HUES6 (cell line): ENCODE data around the gene GINS1.
A peak's percentile ranks its signal among the peaks of the same experiment; 100 is the strongest.

Experiments
- H3K27ac ChIP-seq: 2 replicates; pipeline ENCODE4 v1.7.0; 2013; ENCODE audit warnings: low read depth, mild to moderate bottlenecking, low read length, inconsistent platforms
- H3K27me3 ChIP-seq: 2 replicates; pipeline ENCODE4 v1.6.1; 2013; ENCODE audit warnings: low read length; ENCODE audit not compliant: control insufficient read depth, insufficient read depth
- H3K36me3 ChIP-seq: 2 replicates; pipeline ENCODE4 v1.6.1; 2013; ENCODE audit warnings: low read length; ENCODE audit not compliant: control insufficient read depth, insufficient read depth
- H3K4me1 ChIP-seq: 2 replicates; pipeline ENCODE4 v1.6.1; 2013; ENCODE audit warnings: low read length; ENCODE audit not compliant: control insufficient read depth, insufficient read depth
- H3K4me3 ChIP-seq: 2 replicates; pipeline ENCODE4 v1.5.1; 2013; ENCODE audit warnings: low read depth, low read length
- H3K9ac ChIP-seq: one replicate; pipeline ENCODE4 v1.6.1; 2013; ENCODE audit warnings: mild to moderate bottlenecking, low read length
- H3K9me3 ChIP-seq: 2 replicates; pipeline ENCODE4 v1.6.1; 2013; ENCODE audit warnings: low read depth, low read length; ENCODE audit not compliant: control insufficient read depth, insufficient read depth

The GINS1 gene

GRCh38 chr20:25407311-25408169 is at the start of gene GINS1:
Gene GINS1 (plus strand): TSS chr20:25407673. CDS start chr20:25407821, 148 bp downstream.
- H3K36me3 ChIP-seq, result peaks cover 13% of the 10 kb centered on the region
- no peaks in the 10 kb centered on the region for H3K27me3 ChIP-seq
- peak within 1 kb of the TSS; percentile 100 for H3K9ac ChIP-seq
- H3K4me1 ChIP-seq, result peaks cover 6% of the 10 kb centered on the region
- H3K9me3 ChIP-seq, result peaks cover 23% of the 10 kb centered on the region
- H3K27ac ChIP-seq, result peak within 1 kb of the TSS; percentile 97
- peak within 1 kb of the TSS; percentile 96 for H3K4me3 ChIP-seq

GRCh38 chr20:25360631-25361286 is 46.7 kb upstream of the GINS1 start:
- H3K27ac ChIP-seq, result 0 out of 2 replicates have a peak overlapping the region, but pooled peaks have one; percentile 6
- H3K9me3 ChIP-seq, result peaks cover 7% of the 10 kb centered on the region
- no peaks in the 10 kb centered on the region for H3K36me3 ChIP-seq
- peaks cover 31% of the 10 kb centered on the region for H3K4me1 ChIP-seq
- no peak overlapping the region for H3K4me3 ChIP-seq
- no peak overlapping the region for H3K9ac ChIP-seq
- no peaks in the 10 kb centered on the region for H3K27me3 ChIP-seq

- Histone ChIP-seq H3K4me1 (peaks cover 25% of the 10 kb centered on the region), H3K36me3 (no peaks in the 10 kb centered on the region), H3K27ac (0 out of 2 replicates have a peak overlapping the region, but pooled peaks have one; percentile 6), H3K9me3 (peaks cover 7% of the 10 kb centered on the region), H3K27me3 (no peaks in the 10 kb centered on the region), H3K9ac (no peak overlapping the region), H3K4me3 (no peak overlapping the region)
Measured at GRCh38 chr20:25361287-25361683, 46.2 kb upstream of the GINS1 start.

GRCh38 chr20:25364180-25364788 is 43.2 kb upstream of the GINS1 start:
- Histone ChIP-seq H3K36me3 (no peaks in the 10 kb centered on the region), H3K27ac (no peak overlapping the region), H3K4me1 (peaks cover 6% of the 10 kb centered on the region; the same call in 1 of the 2 replicates), H3K9me3 (peaks cover 7% of the 10 kb centered on the region), H3K27me3 (no peaks in the 10 kb centered on the region), H3K4me3 (no peak overlapping the region), H3K9ac (no peak overlapping the region)

- Histone ChIP-seq H3K9ac (no peak overlapping the region), H3K27me3 (no peaks in the 10 kb centered on the region), H3K4me3 (no peak overlapping the region), H3K36me3 (no peaks in the 10 kb centered on the region), H3K27ac (no peak overlapping the region), H3K4me1 (peaks cover 6% of the 10 kb centered on the region; the same call in 1 of the 2 replicates), H3K9me3 (peaks cover 7% of the 10 kb centered on the region)
Measured at GRCh38 chr20:25364879-25365699, 42.4 kb upstream of the GINS1 start.

- Histone ChIP-seq H3K27me3 (no peaks in the 10 kb centered on the region), H3K36me3 (no peaks in the 10 kb centered on the region), H3K9me3 (peaks cover 15% of the 10 kb centered on the region), H3K9ac (no peak overlapping the region), H3K4me1 (peaks cover 6% of the 10 kb centered on the region; the same call in 1 of the 2 replicates), H3K27ac (no peak overlapping the region), H3K4me3 (no peak overlapping the region)
Measured at GRCh38 chr20:25368526-25368925, 38.9 kb upstream of the GINS1 start.

- H3K4me1 ChIP-seq, result peaks cover 6% of the 10 kb centered on the region; the same call in 1 of the 2 replicates
- no peaks in the 10 kb centered on the region for H3K27me3 ChIP-seq
- H3K9me3 ChIP-seq, result peaks cover 13% of the 10 kb centered on the region
- H3K4me3 ChIP-seq, result no peak overlapping the region
- H3K9ac ChIP-seq, result no peak overlapping the region
- no peak overlapping the region for H3K27ac ChIP-seq
- no peaks in the 10 kb centered on the region for H3K36me3 ChIP-seq
Measured at GRCh38 chr20:25368976-25369375, 38.5 kb upstream of the GINS1 start.

GRCh38 chr20:25369529-25369928 is 37.9 kb upstream of the GINS1 start:
- Histone ChIP-seq H3K4me1 (peaks cover 5% of the 10 kb centered on the region; the same call in 1 of the 2 replicates), H3K27me3 (no peaks in the 10 kb centered on the region), H3K9me3 (peaks cover 8% of the 10 kb centered on the region), H3K4me3 (no peak overlapping the region), H3K36me3 (no peaks in the 10 kb centered on the region), H3K27ac (no peak overlapping the region), H3K9ac (no peak overlapping the region)

DNA sequence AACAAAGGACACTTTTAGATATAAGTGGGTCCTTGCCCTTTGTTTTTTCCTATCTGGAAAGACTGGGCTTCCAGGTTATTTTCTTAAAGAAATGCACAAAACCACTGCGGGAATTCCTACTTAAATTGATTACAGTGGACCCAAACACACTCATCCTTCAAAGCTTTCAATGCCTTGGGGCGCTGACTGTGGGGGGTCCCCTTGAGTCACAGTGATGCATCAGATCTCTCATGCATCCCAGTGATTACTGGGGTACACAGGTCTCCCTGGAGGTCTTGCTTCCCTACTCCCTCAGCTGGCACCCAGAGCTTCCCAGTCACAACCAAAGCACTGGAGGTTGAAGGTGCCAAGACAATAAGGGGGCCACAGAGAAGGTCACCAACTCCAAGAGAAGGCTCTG is 37.5 kb upstream of the GINS1 start:
- Histone ChIP-seq H3K4me1 (peaks cover under 1% of the 10 kb centered on the region; the same call in 1 of the 2 replicates), H3K36me3 (no peaks in the 10 kb centered on the region), H3K27ac (no peak overlapping the region), H3K4me3 (no peak overlapping the region), H3K9me3 (peaks cover 8% of the 10 kb centered on the region; the same call in 1 of the 2 replicates), H3K27me3 (no peaks in the 10 kb centered on the region), H3K9ac (no peak overlapping the region)

- Histone ChIP-seq H3K4me1 (no peaks in the 10 kb centered on the region), H3K27me3 (no peaks in the 10 kb centered on the region), H3K9ac (no peak overlapping the region), H3K27ac (no peak overlapping the region), H3K9me3 (peaks cover 8% of the 10 kb centered on the region; the same call in 1 of the 2 replicates), H3K36me3 (no peaks in the 10 kb centered on the region), H3K4me3 (no peak overlapping the region)
Measured at GRCh38 chr20:25372584-25373336, 34.7 kb upstream of the GINS1 start.
